ENCODE data around the gene COL11A1.

DNA sequence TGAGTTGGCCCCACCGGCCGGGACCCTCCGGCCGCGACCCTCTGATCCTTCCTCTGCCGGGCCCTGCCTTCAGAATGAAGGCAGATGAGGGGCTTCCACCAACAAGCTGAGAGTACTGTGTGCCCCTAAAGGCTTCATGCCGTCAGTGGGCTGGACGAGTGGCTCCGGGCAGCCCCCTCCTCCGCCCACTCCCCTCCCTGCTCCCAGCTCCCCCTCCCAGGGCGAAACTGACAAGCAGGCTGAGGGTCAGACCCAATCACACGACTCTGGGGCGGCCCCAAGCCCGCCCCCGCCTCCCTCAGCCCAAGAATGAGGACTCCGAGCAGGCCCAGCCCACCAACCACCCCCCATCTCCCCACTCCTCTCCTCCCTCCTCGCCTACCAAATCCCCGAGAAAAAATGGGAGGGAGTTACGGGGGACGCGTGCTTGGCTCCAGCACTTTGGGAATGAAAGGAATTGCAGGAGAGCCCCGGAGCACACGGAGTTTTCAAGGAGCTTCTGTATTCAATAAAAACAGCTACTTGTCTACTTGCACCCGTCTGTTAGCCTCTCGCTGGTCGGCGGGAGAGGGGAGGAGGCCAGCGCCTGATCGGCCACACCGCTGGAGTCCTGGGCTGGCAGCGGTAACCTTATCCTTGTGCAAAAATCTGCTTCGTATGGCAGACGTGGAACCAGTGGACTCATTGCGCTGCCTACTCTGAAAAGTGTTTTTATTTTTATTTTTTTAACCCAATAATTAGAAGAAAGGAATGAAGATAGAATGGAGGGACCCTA, at the start of gene COL11A1:
- TF ChIP-seq, protein P1, sequence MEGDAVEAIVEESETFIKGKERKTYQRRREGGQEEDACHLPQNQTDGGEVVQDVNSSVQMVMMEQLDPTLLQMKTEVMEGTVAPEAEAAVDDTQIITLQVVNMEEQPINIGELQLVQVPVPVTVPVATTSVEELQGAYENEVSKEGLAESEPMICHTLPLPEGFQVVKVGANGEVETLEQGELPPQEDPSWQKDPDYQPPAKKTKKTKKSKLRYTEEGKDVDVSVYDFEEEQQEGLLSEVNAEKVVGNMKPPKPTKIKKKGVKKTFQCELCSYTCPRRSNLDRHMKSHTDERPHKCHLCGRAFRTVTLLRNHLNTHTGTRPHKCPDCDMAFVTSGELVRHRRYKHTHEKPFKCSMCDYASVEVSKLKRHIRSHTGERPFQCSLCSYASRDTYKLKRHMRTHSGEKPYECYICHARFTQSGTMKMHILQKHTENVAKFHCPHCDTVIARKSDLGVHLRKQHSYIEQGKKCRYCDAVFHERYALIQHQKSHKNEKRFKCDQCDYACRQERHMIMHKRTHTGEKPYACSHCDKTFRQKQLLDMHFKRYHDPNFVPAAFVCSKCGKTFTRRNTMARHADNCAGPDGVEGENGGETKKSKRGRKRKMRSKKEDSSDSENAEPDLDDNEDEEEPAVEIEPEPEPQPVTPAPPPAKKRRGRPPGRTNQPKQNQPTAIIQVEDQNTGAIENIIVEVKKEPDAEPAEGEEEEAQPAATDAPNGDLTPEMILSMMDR (IDR thresholded peaks at IDR 0.05), result no peak
- TF ChIP-seq POLR2A (IDR thresholded peaks at IDR 0.05), result no peak

Data from body of pancreas (tissue), 4 donors.